ENCODE results near the gene TBL1Y. TPM values are rescaled to one million over a fixed set of nuclear protein-coding genes. Genes with fewer than 3 reads are reported as not detected.

TBL1Y gene
- total RNA-seq, 1 donor from 2014 or later, result 0.64 TPM

GRCh38 chrY:7125136-7126056 is 214.9 kb downstream of the TBL1Y start:
- FAIRE-seq (no peak), DNase-seq (ENCODE audit: low read depth) (no peak)
- Mint-ChIP-seq H3K9me3 (ENCODE audit: unreplicated experiment) (no peaks in the 10 kb centered on the region), H3K4me3 (ENCODE audit: unreplicated experiment) (no peak overlapping the region), H3K27ac (ENCODE audit: unreplicated experiment) (no peak overlapping the region), H3K4me1 (ENCODE audit: low read depth, unreplicated experiment) (no peaks in the 10 kb centered on the region), H3K36me3 (ENCODE audit: low read depth, unreplicated experiment) (no peaks in the 10 kb centered on the region), H3K27me3 (ENCODE audit: low read depth, unreplicated experiment) (no peaks in the 10 kb centered on the region)
- H3K27me3 ChIP-seq (ENCODE audit: insufficient read depth, low read length), result no peaks in the 10 kb centered on the region
- no peak overlapping the region for H3K4me2 ChIP-seq (ENCODE audit: low read length)
- no peaks in the 10 kb centered on the region for H4K20me1 ChIP-seq (ENCODE audit: insufficient read depth, low read length)
- no peak overlapping the region for H3K9ac ChIP-seq (ENCODE audit: low read length)
- TF ChIP-seq EZH2 (IDR thresholded peaks at IDR 0.05; ENCODE audit: insufficient read depth, low read length) (no peak), CTCF (IDR thresholded peaks at IDR 0.05; ENCODE audit: insufficient read depth, low read depth, low read length) (no peak)
- H3K4me1 ChIP-seq (ENCODE audit: insufficient read depth, low read length), result no peaks in the 10 kb centered on the region
- H3K36me3 ChIP-seq (ENCODE audit: insufficient read depth, low read length), result no peaks in the 10 kb centered on the region
- H3K27ac ChIP-seq (ENCODE audit: low read depth, low read length), result no peak overlapping the region
- no peak overlapping the region for H2AFZ ChIP-seq (ENCODE audit: low read depth, low read length)
- H3K4me3 ChIP-seq (ENCODE audit: insufficient read depth, low read depth, low read length), result no peak overlapping the region
- no peaks in the 10 kb centered on the region for H3K9me3 ChIP-seq (ENCODE audit: insufficient read depth, low read depth, low read length)
- H3K79me2 ChIP-seq (ENCODE audit: insufficient read depth, low read length), result no peaks in the 10 kb centered on the region

GRCh38 chrY:7128211-7128610 is 217.7 kb downstream of the TBL1Y start:
- H3K27me3 ChIP-seq (ENCODE audit: insufficient read depth, low read length), result no peaks in the 10 kb centered on the region
- Mint-ChIP-seq H3K36me3 (ENCODE audit: low read depth, unreplicated experiment) (no peaks in the 10 kb centered on the region), H3K4me1 (ENCODE audit: low read depth, unreplicated experiment) (no peaks in the 10 kb centered on the region), H3K27ac (ENCODE audit: unreplicated experiment) (no peak overlapping the region), H3K4me3 (ENCODE audit: unreplicated experiment) (no peak overlapping the region), H3K9me3 (ENCODE audit: unreplicated experiment) (no peaks in the 10 kb centered on the region), H3K27me3 (ENCODE audit: low read depth, unreplicated experiment) (peaks cover 9% of the 10 kb centered on the region)
- H3K27ac ChIP-seq (ENCODE audit: low read depth, low read length), result no peak overlapping the region
- H3K4me3 ChIP-seq (ENCODE audit: insufficient read depth, low read depth, low read length), result no peak overlapping the region
- H3K36me3 ChIP-seq (ENCODE audit: insufficient read depth, low read length), result no peaks in the 10 kb centered on the region
- DNase-seq (ENCODE audit: low read depth) (no peak), FAIRE-seq (no peak)
- H3K4me1 ChIP-seq (ENCODE audit: insufficient read depth, low read length), result no peaks in the 10 kb centered on the region
- H3K9me3 ChIP-seq (ENCODE audit: insufficient read depth, low read depth, low read length), result no peaks in the 10 kb centered on the region
- H3K9ac ChIP-seq (ENCODE audit: low read length), result no peak overlapping the region
- no peaks in the 10 kb centered on the region for H3K79me2 ChIP-seq (ENCODE audit: insufficient read depth, low read length)
- H3K4me2 ChIP-seq (ENCODE audit: low read length), result no peak overlapping the region
- no peak overlapping the region for H2AFZ ChIP-seq (ENCODE audit: low read depth, low read length)
- no peaks in the 10 kb centered on the region for H4K20me1 ChIP-seq (ENCODE audit: insufficient read depth, low read length)
- TF ChIP-seq EZH2 (IDR thresholded peaks at IDR 0.05; ENCODE audit: insufficient read depth, low read length) (no peak), CTCF (IDR thresholded peaks at IDR 0.05; ENCODE audit: insufficient read depth, low read depth, low read length) (no peak)

Other genes starting within 250 kb of the TBL1Y start
- gene AMELY, start 1.1 kb downstream of the TBL1Y start, total RNA-seq, result not detected in 2 replicates

All from astrocyte (in vitro differentiated cells and primary cell).